Spleen (tissue), 11 donors: ENCODE results near the gene C11orf54. TPM values are rescaled to one million over a fixed set of nuclear protein-coding genes. Genes with fewer than 3 reads are reported as not detected.

ENCODE experiments used
- DNase-seq: peaks from one replicate; pipeline ENCODE4 v3.0.0-alpha.2; 2020
- H3K27ac ChIP-seq, 8 donors: fragments of 200-600 bp; sonication (generic) in 7 of 8; 1 replicate in 4 of 8; 2 replicates in 4 of 8; pipeline versions ENCODE4 v1.5.0 to v1.8.0; 2016 to 2021; ENCODE audit warnings: inconsistent platforms in 4 of 8, mild to moderate bottlenecking in 4 of 8, moderate library complexity in 1 of 8
- H3K27me3 ChIP-seq, 7 donors: fragments of 200-600 bp; sonication (generic) in 6 of 7; replicated peaks in 1 of 7; 1 replicate in 4 of 7; 2 replicates in 3 of 7; pipeline versions ENCODE4 v1.5.0 to v1.8.0; 2016 to 2021; ENCODE audit warnings: inconsistent platforms in 3 of 7, mild to moderate bottlenecking in 1 of 7
- H3K36me3 ChIP-seq, 6 donors: fragments of 200-600 bp; sonication (generic) in 5 of 6; 1 replicate in 4 of 6; 2 replicates in 2 of 6; pipeline versions ENCODE4 v1.5.0 to v1.8.0; 2016 to 2021; ENCODE audit warnings: inconsistent platforms in 2 of 6
- H3K4me1 ChIP-seq, 6 donors: fragments of 200-600 bp; sonication (generic) in 5 of 6; 1 replicate in 3 of 6; 2 replicates in 3 of 6; pipeline versions ENCODE4 v1.5.0 to v1.8.0; 2016 to 2021; ENCODE audit warnings: inconsistent platforms in 3 of 6
- H3K4me3 ChIP-seq, 8 donors: fragments of 200-600 bp; sonication (generic) in 7 of 8; 1 replicate in 4 of 8; 2 replicates in 4 of 8; pipeline versions ENCODE4 v1.5.0 to v1.8.0; 2016 to 2021; ENCODE audit warnings: inconsistent platforms in 4 of 8, mild to moderate bottlenecking in 4 of 8, moderate library complexity in 2 of 8
- H3K9me3 ChIP-seq, 8 donors: fragments of 200-600 bp; sonication (generic) in 7 of 8; 1 replicate in 4 of 8; 2 replicates in 4 of 8; pipeline versions ENCODE4 v1.5.0 to v1.8.0; 2016 to 2021; ENCODE audit warnings: inconsistent platforms in 4 of 8
- POLR2A ChIP-seq, 3 donors: fragments of 450-650 bp; IDR thresholded peaks; one replicate each; pipeline ENCODE4 v1.5.1; 2017; ENCODE audit warnings: antibody characterized with exemption in 3 of 3, mild to moderate bottlenecking in 1 of 3
- POLR2AphosphoS5 ChIP-seq, 3 donors: sonication (generic); formaldehyde crosslinking; IDR thresholded peaks; one replicate each; pipeline ENCODE4 v1.5.1; 2017; ENCODE audit warnings: antibody characterized with exemption in 3 of 3
- WGBS, 5 donors: extraction: QIAGEN DNeasy Blood & Tissue Kit in 3 of 5; methylation state at CpG; one replicate each; pipeline versions ENCODE4 v1.1.5 to v1.1.7; 2013 to 2018; 5-methylcytosine and 5-hydroxymethylcytosine counted together
- intact Hi-C: fragments of 100-400 bp; cut with DNase I; formaldehyde crosslinking; loops from one replicate; pipeline ENCODE4 v1.15.0; 2023; ENCODE audit warnings: low total_unique reads
- polyA plus RNA-seq, 3 donors: library from polyadenylated mRNA; stranded (reverse); fragments of 200-250 nt; gene quantifications; one replicate each; pipeline ENCODE4 v1.2.1, GENCODE V29; 2013
- total RNA-seq, 7 donors: library from RNA; depleted of rRNA in 3 of 7; stranded (reverse); fragments of >200 nt in 3 of 7; fragmentation: NEBNext Ultra II Directional in 4 of 7; extraction: Animal tissue kit (Norgen Biotek cat#: 25700) in 4 of 7; gene quantifications; one replicate each; pipeline versions ENCODE4 v1.1.0 to v1.2.1, GENCODE V29; 2016 to 2021
- TF ChIP-seq, protein P1 (sequence below), 11 experiments: fragments of 200-600 bp in 7 of 11; fragments of 450-650 bp in 4 of 11; sonication (generic) in 4 of 11; IDR thresholded peaks in 8 of 11; conservative IDR thresholded peaks in 3 of 11; 1 replicate in 7 of 11; 2 replicates in 4 of 11; pipeline versions ENCODE4 v1.4.0 to v1.8.0; 2016 to 2021; ENCODE audit warnings: antibody characterized with exemption in 11 of 11, inconsistent platforms in 4 of 11, mild to moderate bottlenecking in 1 of 11
- donor health status: healthy with polysubstance abuse.
- donor health status: DM: no; HTN: no; CAD: no; lungs with moderate emphysema.
- donor health status: DM: no; HTN: no; CAD: no.
- donor health status: Bipolar disorder and iron deficiency.
- donor health status: healthy.
- donor health status: DM: no; HTN: no; CAD: no.
- donor health status: DM: yes; HTN: yes; CAD: no.

Gene C11orf54
- total and polyA plus RNA-seq, 10 donors: 10.5 to 36.3 (median 24.9) TPM

DNA sequence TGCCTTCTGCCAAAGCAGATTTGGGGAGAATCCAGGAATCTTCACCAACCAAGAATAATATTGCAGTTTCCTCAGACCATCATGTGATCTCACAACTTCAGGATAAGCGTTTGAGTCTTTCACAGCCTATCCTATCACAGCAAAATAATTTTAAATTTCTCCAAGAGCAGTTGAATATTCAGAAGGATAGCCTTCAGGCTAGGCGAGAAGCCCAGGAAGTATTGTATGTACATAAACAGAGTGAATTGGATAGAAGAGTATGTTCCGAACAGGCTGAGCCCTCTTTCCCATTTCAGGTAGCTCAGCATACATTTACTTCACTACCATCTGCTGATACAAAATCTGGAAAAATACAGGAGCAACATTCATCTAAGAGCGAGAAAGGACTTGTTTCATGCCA is 43.9 kb upstream of the C11orf54 start:
- WGBS, 5 donors: 92 to 99% (median 98%) methylated on average over 4 of the region's 4 CpGs
- Histone ChIP-seq H3K4me3 (no peak overlapping the region), H3K9me3 (no peaks in the 10 kb centered on the region), H3K27ac (no peak overlapping the region), H3K4me1 (no peaks in the 10 kb centered on the region), H3K27me3 (no peaks in the 10 kb centered on the region), H3K36me3 (peaks cover 3 to 100% (median 71%) of the 10 kb centered on the region in 6 donors)
- TF ChIP-seq POLR2A (IDR thresholded peaks at IDR 0.05) (no peak), POLR2AphosphoS5 (IDR thresholded peaks at IDR 0.05) (no peak)
- TF ChIP-seq, protein P1, sequence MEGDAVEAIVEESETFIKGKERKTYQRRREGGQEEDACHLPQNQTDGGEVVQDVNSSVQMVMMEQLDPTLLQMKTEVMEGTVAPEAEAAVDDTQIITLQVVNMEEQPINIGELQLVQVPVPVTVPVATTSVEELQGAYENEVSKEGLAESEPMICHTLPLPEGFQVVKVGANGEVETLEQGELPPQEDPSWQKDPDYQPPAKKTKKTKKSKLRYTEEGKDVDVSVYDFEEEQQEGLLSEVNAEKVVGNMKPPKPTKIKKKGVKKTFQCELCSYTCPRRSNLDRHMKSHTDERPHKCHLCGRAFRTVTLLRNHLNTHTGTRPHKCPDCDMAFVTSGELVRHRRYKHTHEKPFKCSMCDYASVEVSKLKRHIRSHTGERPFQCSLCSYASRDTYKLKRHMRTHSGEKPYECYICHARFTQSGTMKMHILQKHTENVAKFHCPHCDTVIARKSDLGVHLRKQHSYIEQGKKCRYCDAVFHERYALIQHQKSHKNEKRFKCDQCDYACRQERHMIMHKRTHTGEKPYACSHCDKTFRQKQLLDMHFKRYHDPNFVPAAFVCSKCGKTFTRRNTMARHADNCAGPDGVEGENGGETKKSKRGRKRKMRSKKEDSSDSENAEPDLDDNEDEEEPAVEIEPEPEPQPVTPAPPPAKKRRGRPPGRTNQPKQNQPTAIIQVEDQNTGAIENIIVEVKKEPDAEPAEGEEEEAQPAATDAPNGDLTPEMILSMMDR (IDR thresholded peaks at IDR 0.05 in 8 of 11, conservative IDR thresholded peaks at IDR 0.05 in 3 of 11): no peak
- no peak for DNase-seq
- intact Hi-C loops: no loop called here

DNA sequence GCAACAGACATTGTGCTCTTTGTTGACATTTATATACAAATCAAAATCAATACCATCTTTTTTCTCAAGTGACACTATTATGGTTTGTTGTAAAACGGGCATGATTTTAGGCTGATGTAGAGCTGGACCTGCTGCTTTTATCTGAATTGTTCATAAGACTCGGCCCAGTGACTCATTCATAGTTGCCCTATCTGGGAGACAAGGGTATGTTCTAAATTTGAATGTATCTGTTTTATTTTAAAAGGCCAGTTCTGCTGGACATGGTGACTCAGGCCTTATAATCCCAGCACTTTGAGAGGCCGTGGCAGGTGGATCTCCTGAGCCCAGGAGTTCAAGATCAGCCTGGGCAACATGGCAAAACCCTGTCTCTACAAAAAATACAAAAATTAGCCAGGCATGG is 40.6 kb upstream of the C11orf54 start:
- no peak overlapping the region for H3K4me3 ChIP-seq
- no peaks in the 10 kb centered on the region for H3K27me3 ChIP-seq
- H3K4me1 ChIP-seq: no peaks in the 10 kb centered on the region
- no peak for TF ChIP-seq POLR2A (IDR thresholded peaks at IDR 0.05)
- no peak for TF ChIP-seq POLR2AphosphoS5 (IDR thresholded peaks at IDR 0.05)
- TF ChIP-seq, protein P1 (IDR thresholded peaks at IDR 0.05 in 8 of 11, conservative IDR thresholded peaks at IDR 0.05 in 3 of 11): no peak
- H3K9me3 ChIP-seq: no peaks in the 10 kb centered on the region
- peaks cover 3 to 99% (median 73%) of the 10 kb centered on the region in 6 donors for H3K36me3 ChIP-seq
- 89 to 98% (median 97%) methylated on average over 3 of the region's 3 CpGs for WGBS, 5 donors
- no peak overlapping the region for H3K27ac ChIP-seq
- intact Hi-C loops: no loop called here
- no peak for DNase-seq

DNA sequence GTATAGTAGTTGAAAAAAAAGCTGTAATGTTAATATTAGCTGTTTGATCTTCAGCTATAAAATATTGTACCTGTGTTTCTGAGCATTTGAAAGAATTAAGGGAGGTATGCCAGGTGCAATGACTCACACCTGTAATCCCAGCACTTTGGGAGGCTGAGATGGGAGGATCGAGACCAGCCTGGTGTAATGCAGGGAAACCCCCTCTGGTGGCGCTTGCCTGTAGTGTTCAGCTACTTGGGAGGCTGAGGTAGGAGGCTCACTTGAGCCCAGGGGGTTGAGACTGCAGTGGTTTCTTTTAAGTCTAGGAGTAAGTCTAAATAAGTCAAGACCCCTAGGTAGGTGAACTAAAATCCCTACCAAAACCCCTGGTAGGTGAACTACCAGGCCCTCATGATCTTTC is 37.2 kb upstream of the C11orf54 start:
- no peak overlapping the region for H3K4me3 ChIP-seq
- 91 to 99% (median 95%) methylated on average over 2 of the region's 2 CpGs for WGBS, 5 donors
- no peak for DNase-seq
- H3K4me1 ChIP-seq: no peaks in the 10 kb centered on the region
- H3K36me3 ChIP-seq: peaks cover 4 to 99% (median 69%) of the 10 kb centered on the region in 6 donors
- intact Hi-C loops: no loop called here
- no peak overlapping the region for H3K27ac ChIP-seq
- TF ChIP-seq, protein P1 (IDR thresholded peaks at IDR 0.05 in 8 of 11, conservative IDR thresholded peaks at IDR 0.05 in 3 of 11): no peak
- TF ChIP-seq POLR2A (IDR thresholded peaks at IDR 0.05) (no peak), POLR2AphosphoS5 (IDR thresholded peaks at IDR 0.05) (no peak)
- peaks cover 0 to 15% (median 9%) of the 10 kb centered on the region in 8 donors for H3K9me3 ChIP-seq
- H3K27me3 ChIP-seq: no peaks in the 10 kb centered on the region

DNA sequence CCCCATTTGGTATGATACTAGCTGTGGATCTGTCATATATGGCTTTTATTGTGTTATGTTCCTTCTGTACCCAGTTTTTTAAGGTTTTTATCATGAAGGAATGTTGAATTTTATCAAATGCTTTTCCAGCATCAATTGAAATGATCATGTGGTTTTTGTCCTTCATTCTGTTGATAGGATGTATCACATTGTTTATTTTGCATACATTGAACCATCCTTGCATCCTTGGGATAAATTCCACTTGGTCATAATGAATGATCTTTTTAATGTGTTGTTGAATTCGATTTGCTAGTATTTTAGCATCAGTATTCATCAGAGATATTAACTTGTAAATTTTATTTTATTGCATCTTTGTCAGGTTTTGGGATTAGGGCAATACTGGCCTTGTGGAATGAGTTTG is 31.2 kb upstream of the C11orf54 start:
- intact Hi-C loops: no loop called here
- Histone ChIP-seq H3K36me3 (peaks cover 4 to 96% (median 57%) of the 10 kb centered on the region in 6 donors), H3K9me3 (peaks cover 11 to 43% (median 33%) of the 10 kb centered on the region in 8 donors), H3K4me3 (no peak overlapping the region), H3K4me1 (no peaks in the 10 kb centered on the region), H3K27ac (no peak overlapping the region), H3K27me3 (no peaks in the 10 kb centered on the region)
- TF ChIP-seq POLR2AphosphoS5 (IDR thresholded peaks at IDR 0.05) (no peak), POLR2A (IDR thresholded peaks at IDR 0.05) (no peak)
- TF ChIP-seq, protein P1 (IDR thresholded peaks at IDR 0.05 in 8 of 11, conservative IDR thresholded peaks at IDR 0.05 in 3 of 11): no peak
- DNase-seq: no peak
- WGBS, 5 donors: 93 to 100% (median 98%) methylated on average over 1 of the region's 1 CpG
